ENCODE results near the gene IL17RA. TPM values are rescaled to one million over a fixed set of nuclear protein-coding genes. Genes with fewer than 3 reads are reported as not detected.

The IL17RA gene
- total RNA-seq, 1 experiment from 2014 or later = 12.1 TPM

DNA sequence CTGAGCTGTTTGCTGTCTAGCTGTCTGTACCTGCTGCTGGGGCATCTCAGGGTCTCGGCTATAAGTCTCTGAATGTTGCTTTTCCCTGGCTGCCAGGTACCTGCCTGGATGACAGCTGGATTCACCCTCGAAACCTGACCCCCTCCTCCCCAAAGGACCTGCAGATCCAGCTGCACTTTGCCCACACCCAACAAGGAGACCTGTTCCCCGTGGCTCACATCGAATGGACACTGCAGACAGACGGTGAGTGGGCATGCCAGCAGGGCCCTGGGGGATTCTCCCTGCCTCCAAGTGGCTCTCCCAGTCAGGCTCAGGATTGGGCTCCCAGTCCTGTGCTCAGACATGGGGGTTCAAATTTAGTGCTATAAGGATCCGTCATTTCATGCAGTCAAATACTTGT lies 12.9 kb downstream of the IL17RA start:
- Histone ChIP-seq H3K27ac (ENCODE audit: low read depth, low read length, poor library complexity, severe bottlenecking) (no peak overlapping the region), H3K4me1 (ENCODE audit: insufficient read depth, low read length, poor library complexity, severe bottlenecking) (no peaks in the 10 kb centered on the region), H3K9me3 (ENCODE audit: low read depth, low read length, poor library complexity, severe bottlenecking) (no peaks in the 10 kb centered on the region), H3K4me3 (ENCODE audit: low read depth, low read length, poor library complexity, severe bottlenecking) (no peak overlapping the region), H3K36me3 (ENCODE audit: insufficient read depth, low read length, poor library complexity, severe bottlenecking) (peaks cover 5% of the 10 kb centered on the region), H3K27me3 (replicated peaks; ENCODE audit: insufficient read depth, low read depth, low read length, poor library complexity) (no peaks in the 10 kb centered on the region)
- CTCF ChIA-PET = no interaction called here
- no peak for DNase-seq (ENCODE audit: low spot score)
- intact Hi-C loops (cut with micrococcal nuclease; ENCODE audit: unreplicated experiment) = no loop called here
- TF ChIP-seq, protein P1, sequence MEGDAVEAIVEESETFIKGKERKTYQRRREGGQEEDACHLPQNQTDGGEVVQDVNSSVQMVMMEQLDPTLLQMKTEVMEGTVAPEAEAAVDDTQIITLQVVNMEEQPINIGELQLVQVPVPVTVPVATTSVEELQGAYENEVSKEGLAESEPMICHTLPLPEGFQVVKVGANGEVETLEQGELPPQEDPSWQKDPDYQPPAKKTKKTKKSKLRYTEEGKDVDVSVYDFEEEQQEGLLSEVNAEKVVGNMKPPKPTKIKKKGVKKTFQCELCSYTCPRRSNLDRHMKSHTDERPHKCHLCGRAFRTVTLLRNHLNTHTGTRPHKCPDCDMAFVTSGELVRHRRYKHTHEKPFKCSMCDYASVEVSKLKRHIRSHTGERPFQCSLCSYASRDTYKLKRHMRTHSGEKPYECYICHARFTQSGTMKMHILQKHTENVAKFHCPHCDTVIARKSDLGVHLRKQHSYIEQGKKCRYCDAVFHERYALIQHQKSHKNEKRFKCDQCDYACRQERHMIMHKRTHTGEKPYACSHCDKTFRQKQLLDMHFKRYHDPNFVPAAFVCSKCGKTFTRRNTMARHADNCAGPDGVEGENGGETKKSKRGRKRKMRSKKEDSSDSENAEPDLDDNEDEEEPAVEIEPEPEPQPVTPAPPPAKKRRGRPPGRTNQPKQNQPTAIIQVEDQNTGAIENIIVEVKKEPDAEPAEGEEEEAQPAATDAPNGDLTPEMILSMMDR (conservative IDR thresholded peaks at IDR 0.05; ENCODE audit: low read depth, low read length) = no peak
- TF ChIP-seq EZH2 (IDR thresholded peaks at IDR 0.05; ENCODE audit: borderline replicate concordance, low read depth, low read length, poor library complexity, severe bottlenecking) = no peak
- POLR2A ChIA-PET (ENCODE audit: low non-redundant PET) = no interaction called here
- BruUV-seq (replicated peaks) = no TSS peak

- BruUV-seq (replicated peaks) = no TSS peak
These were observed 13.6 kb downstream of the IL17RA start for GRCh38 chr22:17098379-17098819.

GRCh38 chr22:17100621-17101020 lies 15.8 kb downstream of the IL17RA start:
- POLR2A ChIA-PET (ENCODE audit: low non-redundant PET) = no interaction called here
- BruUV-seq (replicated peaks) = no TSS peak

More at GRCh38 chr22:17098379-17098819, 13.6 kb downstream of the IL17RA start:
- intact Hi-C loops (cut with micrococcal nuclease; ENCODE audit: unreplicated experiment) = no loop called here
- Histone ChIP-seq H3K36me3 (ENCODE audit: insufficient read depth, low read length, poor library complexity, severe bottlenecking) (peaks cover 5% of the 10 kb centered on the region), H3K9me3 (ENCODE audit: low read depth, low read length, poor library complexity, severe bottlenecking) (no peaks in the 10 kb centered on the region), H3K27ac (ENCODE audit: low read depth, low read length, poor library complexity, severe bottlenecking) (no peak overlapping the region), H3K4me3 (ENCODE audit: low read depth, low read length, poor library complexity, severe bottlenecking) (no peak overlapping the region), H3K27me3 (replicated peaks; ENCODE audit: insufficient read depth, low read depth, low read length, poor library complexity) (no peaks in the 10 kb centered on the region), H3K4me1 (ENCODE audit: insufficient read depth, low read length, poor library complexity, severe bottlenecking) (no peaks in the 10 kb centered on the region)
- no peak for TF ChIP-seq EZH2 (IDR thresholded peaks at IDR 0.05; ENCODE audit: borderline replicate concordance, low read depth, low read length, poor library complexity, severe bottlenecking)
- TF ChIP-seq, protein P1 (conservative IDR thresholded peaks at IDR 0.05; ENCODE audit: low read depth, low read length) = no peak
- ChIA-PET CTCF (no interaction called here), POLR2A (ENCODE audit: low non-redundant PET) (no interaction called here)
- no peak for DNase-seq (ENCODE audit: low spot score)

More at GRCh38 chr22:17100621-17101020, 15.8 kb downstream of the IL17RA start:
- CTCF ChIA-PET = no interaction called here
- TF ChIP-seq, protein P1 (conservative IDR thresholded peaks at IDR 0.05; ENCODE audit: low read depth, low read length) = no peak
- no peak for TF ChIP-seq EZH2 (IDR thresholded peaks at IDR 0.05; ENCODE audit: borderline replicate concordance, low read depth, low read length, poor library complexity, severe bottlenecking)
- no peak for DNase-seq (ENCODE audit: low spot score)
- Histone ChIP-seq H3K9me3 (ENCODE audit: low read depth, low read length, poor library complexity, severe bottlenecking) (no peaks in the 10 kb centered on the region), H3K4me3 (ENCODE audit: low read depth, low read length, poor library complexity, severe bottlenecking) (no peak overlapping the region), H3K27me3 (replicated peaks; ENCODE audit: insufficient read depth, low read depth, low read length, poor library complexity) (no peaks in the 10 kb centered on the region), H3K27ac (ENCODE audit: low read depth, low read length, poor library complexity, severe bottlenecking) (no peak overlapping the region), H3K4me1 (ENCODE audit: insufficient read depth, low read length, poor library complexity, severe bottlenecking) (no peaks in the 10 kb centered on the region), H3K36me3 (ENCODE audit: insufficient read depth, low read length, poor library complexity, severe bottlenecking) (peaks cover 5% of the 10 kb centered on the region)
- intact Hi-C loops (cut with micrococcal nuclease; ENCODE audit: unreplicated experiment) = no loop called here
